HG02938 (cell line): ENCODE measurements around the gene SLC39A11.

Experiments
- ATAC-seq: cut with Tn5 transposase; IDR thresholded peaks from one replicate; pipeline ENCODE4 v1.9.1; 2021; ENCODE audit warnings: mild to moderate bottlenecking, moderate library complexity; ENCODE audit not compliant: unreplicated experiment

The SLC39A11 gene

GRCh38 chr17:72884066-72884465, 208.4 kb downstream of the SLC39A11 start:
- ATAC-seq, result no peak

- ATAC-seq, result no peak
Observed at GRCh38 chr17:72883351-72883750, 209.1 kb downstream of the SLC39A11 start.

GRCh38 chr17:72882426-72882825, 210.1 kb downstream of the SLC39A11 start:
- ATAC-seq, result no peak

GRCh38 chr17:72879877-72880276, 212.6 kb downstream of the SLC39A11 start:
- ATAC-seq, result no peak

- ATAC-seq, result no peak
Observed at GRCh38 chr17:72878975-72879660, 213.4 kb downstream of the SLC39A11 start.

- no peak for ATAC-seq
Observed at GRCh38 chr17:72877348-72877747, 215.1 kb downstream of the SLC39A11 start.

- no peak for ATAC-seq
Observed at GRCh38 chr17:72876413-72876812, 216.1 kb downstream of the SLC39A11 start.

GRCh38 chr17:72875361-72875760, 217.1 kb downstream of the SLC39A11 start:
- ATAC-seq, result no peak

- no peak for ATAC-seq
Observed at GRCh38 chr17:72872396-72872795, 220.1 kb downstream of the SLC39A11 start.

GRCh38 chr17:72870367-72870985, 222.0 kb downstream of the SLC39A11 start:
- ATAC-seq, result no peak

- ATAC-seq, result no peak
Observed at GRCh38 chr17:72869630-72870029, 222.9 kb downstream of the SLC39A11 start.

- no peak for ATAC-seq
Observed at GRCh38 chr17:72865954-72866353, 226.5 kb downstream of the SLC39A11 start.

- peak; percentile 64 for ATAC-seq
Observed at GRCh38 chr17:72863526-72864211, 228.8 kb downstream of the SLC39A11 start.

- no peak for ATAC-seq
Observed at GRCh38 chr17:72862276-72862999, 230.1 kb downstream of the SLC39A11 start.

GRCh38 chr17:72861811-72862210, 230.7 kb downstream of the SLC39A11 start:
- ATAC-seq, result no peak

GRCh38 chr17:72860778-72861177, 231.7 kb downstream of the SLC39A11 start:
- no peak for ATAC-seq

- ATAC-seq, result no peak
Observed at GRCh38 chr17:72858826-72859495, 233.5 kb downstream of the SLC39A11 start.

- no peak for ATAC-seq
Observed at GRCh38 chr17:72853440-72854415, 238.8 kb downstream of the SLC39A11 start.

- no peak for ATAC-seq
Observed at GRCh38 chr17:72852277-72852938, 240.1 kb downstream of the SLC39A11 start.
